Fibroblast of skin of left biceps (primary cell): Measurements from ENCODE around the gene SMARCD2.
A peak's percentile ranks its signal among the peaks of the same experiment; 100 is the strongest.

ENCODE experiments used
- DNase-seq, 2 experiments: peaks; one replicate each; pipeline ENCODE4 v3.0.0-alpha.2; 2013; ENCODE audit warnings: low read depth in 2 of 2

SMARCD2 gene

DNA sequence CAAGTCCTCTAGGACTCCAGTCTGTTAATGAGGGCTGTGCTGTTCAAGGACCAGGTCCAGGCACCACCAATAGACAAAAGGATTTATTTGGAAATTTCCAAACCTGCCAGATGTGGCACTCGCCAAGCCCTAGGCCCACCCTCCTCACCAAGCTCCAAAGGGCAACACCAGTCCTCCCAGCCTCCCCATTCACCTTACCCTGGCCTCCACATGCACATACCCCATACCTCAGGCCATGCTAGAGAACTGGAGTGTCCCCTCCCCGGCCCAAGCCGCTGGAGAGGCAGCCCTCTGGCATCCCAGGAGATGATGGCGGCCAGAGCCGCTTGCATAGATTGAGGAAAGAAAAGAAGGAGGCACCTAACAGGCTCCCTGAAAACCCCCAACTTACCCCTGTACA, 10.5 kb downstream of the SMARCD2 start:
- DNase-seq: no peak

DNA sequence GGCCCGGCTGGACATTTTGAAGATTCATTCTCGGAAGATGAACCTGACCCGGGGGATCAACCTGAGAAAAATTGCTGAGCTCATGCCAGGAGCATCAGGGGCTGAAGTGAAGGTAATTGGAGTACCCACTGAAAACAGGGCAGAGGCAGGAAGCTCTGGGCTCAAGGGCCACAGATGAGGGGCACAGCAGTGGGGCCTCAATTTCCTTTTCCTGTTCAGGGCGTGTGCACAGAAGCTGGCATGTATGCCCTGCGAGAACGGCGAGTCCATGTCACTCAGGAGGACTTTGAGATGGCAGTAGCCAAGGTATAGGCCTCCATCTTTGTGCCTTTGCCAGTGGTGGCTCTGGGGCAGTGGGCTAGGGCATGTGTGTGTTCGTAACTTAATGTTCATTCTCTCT, 11.0 kb downstream of the SMARCD2 start:
- DNase-seq: no peak

DNA sequence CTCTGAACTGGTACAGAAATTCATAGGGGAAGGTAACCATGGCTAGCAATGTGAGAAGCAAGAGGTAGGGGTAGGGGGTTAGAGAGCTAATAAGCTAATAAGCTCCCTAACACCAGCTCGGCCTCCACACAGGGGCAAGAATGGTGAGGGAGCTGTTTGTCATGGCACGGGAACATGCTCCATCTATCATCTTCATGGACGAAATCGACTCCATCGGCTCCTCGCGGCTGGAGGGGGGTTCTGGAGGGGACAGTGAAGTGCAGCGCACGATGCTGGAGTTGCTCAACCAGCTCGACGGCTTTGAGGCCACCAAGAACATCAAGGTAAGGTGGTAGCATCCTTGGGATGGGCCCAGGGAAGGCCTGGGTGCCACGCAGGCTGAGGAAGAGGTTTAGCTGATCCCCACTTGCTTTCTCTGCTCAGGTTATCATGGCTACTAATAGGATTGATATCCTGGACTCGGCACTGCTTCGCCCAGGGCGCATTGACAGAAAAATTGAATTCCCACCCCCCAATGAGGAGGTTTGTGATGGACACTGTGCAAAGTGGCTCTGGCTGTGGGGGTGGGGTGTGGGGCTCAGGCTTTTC, 11.5 kb downstream of the SMARCD2 start:
- no peak for DNase-seq

DNA sequence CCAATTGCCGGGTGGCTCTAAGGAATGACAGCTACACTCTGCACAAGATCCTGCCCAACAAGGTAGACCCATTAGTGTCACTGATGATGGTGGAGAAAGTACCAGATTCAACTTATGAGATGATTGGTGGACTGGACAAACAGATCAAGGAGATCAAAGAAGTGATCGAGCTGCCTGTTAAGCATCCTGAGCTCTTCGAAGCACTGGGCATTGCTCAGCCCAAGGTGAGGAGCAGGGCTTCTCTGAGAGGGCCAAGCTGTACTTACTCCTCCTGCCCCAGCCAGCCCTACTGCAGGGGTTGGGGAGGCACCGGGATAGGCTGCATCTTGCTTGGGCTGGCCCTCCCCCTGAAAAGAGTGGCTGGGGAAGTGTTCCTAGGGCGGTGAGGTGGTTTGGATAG, 12.2 kb downstream of the SMARCD2 start:
- no peak for DNase-seq

DNA sequence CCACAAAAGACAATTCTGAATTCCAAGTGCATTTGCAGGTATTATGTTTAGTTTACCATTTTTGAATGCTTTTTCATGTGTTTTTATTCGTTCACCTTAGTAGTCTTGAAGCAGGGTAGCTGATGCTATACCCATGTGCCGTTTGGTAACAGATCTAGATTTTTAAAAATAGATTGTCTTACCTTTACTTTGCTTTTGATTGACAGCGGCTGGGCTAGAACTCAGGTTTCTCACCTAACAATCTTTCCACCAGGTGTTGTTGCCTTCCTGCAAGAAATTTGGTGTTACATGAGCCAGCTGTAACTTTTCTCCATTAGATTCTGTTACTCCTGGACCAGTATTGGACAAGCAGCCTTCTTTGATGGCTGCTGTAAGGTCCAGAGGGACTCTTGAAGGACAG, 13.5 kb downstream of the SMARCD2 start:
- DNase-seq: no peak

DNA sequence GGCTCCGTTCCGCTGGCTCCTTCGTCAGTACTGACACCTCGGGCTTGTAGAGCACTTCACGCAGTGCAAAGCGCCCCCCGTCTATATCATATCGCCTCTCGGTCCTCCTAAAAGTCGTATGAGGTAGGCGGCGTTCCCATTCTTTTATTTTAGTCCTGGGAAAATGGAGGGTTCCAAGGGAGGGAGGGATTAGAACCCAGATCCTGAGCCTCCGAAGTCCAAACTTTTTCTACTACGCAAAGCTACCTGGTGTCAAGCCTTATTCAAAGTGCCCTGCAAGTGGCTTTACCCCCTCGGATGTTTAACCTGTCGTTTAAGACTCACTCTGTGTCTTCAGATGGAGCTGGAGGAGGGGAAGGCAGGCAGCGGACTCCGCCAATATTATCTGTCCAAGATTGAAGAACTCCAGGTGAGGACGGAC, 14.7 kb downstream of the SMARCD2 start:
- no peak for DNase-seq

DNA sequence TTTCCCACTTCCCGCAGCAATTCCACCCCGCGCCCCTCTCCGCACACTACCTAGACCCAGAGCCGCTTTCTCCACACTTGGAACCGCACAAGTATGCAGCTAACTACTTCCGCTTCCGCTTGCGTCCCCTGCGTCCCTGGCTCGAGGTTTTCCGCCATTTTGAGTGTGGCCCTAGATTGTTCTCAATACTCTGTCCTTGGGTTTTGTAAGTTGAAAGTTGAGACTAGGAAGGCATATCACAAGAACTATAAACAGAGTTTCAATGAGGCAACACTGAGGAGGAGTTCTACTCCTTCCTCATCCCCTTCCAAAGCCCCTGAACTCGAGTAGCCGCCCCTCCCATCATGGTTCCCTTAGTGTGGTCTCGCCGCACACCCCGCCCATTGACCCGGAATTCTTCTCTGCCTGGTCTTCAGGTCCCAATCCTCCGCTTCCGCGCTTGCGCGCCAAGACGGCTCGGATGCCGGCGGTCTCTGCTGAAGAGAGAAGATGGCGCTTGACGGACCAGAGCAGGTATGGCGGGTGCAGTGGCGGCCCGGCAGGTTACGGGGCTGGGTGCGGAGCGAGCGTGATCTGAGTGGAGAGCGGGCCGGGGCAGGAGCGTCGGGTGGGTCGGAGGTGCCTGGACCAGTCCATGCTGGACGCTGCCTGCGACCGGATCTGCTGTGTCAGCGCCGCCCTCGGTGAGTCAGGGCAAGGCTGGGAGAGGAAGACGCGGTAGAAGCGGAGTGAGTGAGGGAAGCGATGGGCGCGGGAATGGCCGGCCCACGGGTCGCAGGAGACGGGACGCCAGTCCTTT, 15.3 kb downstream of the SMARCD2 start, which contains the start of the genes FTSJ3 and PSMC5:
Gene FTSJ3, minus strand, starts transcription at position 662 of the 799 bp plus-strand sequence. CDS start 761 bp downstream, outside the sequence.
Gene PSMC5, plus strand, starts transcription at position 430 of the 799 bp plus-strand sequence. Its CDS starts 60 bp downstream, at position 490.
- peak; percentile 80 to 83 for DNase-seq

DNA sequence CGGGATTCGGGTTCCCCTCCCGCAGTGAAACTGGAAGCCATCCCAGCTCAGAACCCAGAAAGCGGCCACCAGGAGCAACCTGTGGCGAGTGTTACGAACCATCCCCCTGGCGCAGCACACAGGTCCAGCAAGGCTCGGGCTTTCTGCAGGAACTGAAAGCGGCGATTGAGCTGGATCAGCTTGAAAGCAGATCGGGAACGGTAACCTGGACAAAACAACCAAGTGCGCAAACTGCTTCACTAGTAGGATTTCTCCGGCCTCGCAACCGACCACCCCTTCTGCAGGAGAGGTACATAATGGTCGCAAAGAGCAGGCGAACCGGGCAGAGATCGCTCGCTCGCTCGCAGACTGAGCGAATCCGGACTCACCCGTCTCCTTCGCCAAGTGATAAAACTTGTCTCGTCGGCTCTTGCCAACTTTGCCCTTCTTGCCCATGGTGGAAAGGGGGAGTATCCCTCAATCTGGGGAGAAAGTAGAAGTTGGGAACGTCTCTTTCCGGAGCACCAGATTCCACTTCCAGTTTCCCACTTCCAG, 15.9 kb downstream of the SMARCD2 start:
- DNase-seq: no peak

DNA sequence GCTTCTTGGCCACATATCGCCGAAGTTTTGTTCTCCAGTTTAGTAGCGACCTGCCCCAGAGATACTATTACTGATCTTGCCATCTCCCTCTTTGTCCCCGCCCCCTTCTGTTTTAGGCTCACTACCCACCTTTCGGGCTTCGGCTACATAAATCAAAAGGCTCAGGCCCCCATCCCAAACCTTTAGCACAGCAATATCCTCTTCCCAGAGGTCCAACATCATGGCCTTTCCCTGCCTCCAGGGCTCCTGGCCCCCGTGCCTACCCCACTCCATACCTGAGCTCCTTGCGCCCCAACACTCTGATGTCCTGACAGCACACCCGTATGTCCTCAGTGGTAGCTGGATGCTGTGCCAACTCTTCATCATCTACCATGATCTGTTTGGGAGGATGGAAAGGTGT, 18.1 kb downstream of the SMARCD2 start:
- DNase-seq: no peak

DNA sequence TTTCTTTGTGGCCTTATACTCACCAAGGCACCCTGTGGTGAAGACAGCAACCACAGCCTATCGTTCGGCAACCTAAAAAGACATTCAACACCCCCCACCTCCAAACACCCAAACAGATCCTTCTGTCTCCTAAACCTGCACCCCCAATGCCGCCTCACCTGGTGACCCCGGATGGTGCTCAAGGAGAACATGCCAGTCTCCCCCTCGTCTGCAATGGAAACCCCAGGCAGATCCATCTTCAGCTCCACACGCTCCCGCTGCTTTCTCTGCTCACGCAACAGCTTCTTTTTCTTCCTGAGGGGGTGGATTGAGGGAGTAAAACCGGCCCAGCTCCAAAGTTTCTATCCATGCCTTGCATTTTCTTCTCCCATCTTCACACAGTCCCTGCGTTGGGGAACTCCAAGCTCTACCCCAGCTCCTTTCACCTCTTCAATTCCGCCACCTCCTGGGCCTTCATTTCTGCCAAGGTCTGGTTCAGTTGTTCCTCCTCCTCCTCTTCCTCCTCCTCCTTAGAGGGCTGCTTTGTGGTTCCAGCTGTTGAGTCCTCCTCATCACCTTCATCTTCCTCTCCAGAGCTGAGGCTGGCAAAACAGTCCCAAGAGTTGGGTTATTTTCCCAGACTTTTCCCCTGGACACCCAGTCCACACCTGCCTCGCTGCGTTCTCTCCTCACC, 18.7 kb downstream of the SMARCD2 start:
- DNase-seq: no peak

DNA sequence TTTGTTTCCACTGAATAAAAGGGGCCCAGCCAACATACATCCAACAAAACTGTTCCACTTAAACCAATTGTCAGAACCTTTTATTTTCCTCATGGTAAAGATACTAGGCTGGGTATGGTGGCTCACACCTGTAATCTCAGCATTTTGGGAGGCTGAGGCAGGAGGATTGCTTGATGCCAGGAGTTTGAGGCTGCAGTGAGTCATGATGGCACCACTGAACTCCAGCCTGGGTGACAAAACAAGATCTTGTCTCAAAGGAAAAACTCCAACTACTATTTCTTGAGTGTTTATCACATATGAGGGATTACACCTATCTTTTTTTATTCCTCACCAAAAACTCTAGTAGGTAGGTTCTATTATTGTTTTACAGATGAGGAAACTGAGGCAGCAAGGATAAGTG, 19.9 kb downstream of the SMARCD2 start:
- no peak for DNase-seq

DNA sequence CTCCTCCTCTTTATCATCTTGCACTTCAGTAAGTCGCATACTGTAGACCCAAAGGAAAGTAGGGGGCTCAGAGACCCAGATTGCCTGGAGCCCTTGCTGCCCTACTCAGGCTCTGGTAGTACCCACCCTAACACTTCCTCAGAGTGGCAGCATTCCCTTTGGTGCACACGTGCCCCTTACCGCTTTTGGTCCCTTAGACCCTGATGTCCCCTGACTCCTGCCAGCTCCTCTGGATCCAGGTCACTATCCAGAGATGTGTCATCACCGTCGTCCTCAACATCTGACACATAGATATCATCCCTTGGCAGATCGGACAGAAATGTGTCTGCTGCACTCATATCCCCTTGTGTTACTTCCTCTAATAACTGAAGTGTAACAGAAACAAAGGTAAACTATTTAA, 20.7 kb downstream of the SMARCD2 start:
- DNase-seq: no peak

DNA sequence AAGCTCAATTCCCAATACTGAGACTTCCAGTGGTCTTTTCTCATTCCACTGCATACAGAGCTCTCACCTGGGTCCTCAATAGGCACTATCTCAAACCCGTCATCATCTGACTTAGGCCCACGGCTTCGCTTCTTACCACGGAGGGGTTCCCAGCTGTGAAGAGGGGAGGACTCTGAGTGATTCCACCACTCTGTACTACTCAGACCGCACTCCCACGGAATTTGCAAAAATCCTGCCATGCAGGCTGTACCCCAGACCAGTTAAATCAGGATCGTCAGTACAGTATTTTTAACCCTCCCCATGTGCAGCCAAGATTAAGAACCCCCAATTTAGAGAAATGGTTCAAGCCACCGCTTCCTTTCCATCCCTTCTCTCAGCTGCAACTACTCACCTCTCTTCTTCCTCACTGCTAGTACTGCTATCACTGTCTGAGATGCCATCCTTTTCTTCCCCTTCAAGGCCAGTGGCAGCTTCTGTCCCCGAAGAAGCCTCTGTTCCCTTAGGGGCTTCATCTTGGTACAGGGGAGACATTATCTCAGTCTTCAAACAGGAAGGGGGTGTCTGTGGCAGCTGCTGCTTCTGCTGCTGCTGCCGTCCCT, 21.4 kb downstream of the SMARCD2 start:
- DNase-seq: no peak

DNA sequence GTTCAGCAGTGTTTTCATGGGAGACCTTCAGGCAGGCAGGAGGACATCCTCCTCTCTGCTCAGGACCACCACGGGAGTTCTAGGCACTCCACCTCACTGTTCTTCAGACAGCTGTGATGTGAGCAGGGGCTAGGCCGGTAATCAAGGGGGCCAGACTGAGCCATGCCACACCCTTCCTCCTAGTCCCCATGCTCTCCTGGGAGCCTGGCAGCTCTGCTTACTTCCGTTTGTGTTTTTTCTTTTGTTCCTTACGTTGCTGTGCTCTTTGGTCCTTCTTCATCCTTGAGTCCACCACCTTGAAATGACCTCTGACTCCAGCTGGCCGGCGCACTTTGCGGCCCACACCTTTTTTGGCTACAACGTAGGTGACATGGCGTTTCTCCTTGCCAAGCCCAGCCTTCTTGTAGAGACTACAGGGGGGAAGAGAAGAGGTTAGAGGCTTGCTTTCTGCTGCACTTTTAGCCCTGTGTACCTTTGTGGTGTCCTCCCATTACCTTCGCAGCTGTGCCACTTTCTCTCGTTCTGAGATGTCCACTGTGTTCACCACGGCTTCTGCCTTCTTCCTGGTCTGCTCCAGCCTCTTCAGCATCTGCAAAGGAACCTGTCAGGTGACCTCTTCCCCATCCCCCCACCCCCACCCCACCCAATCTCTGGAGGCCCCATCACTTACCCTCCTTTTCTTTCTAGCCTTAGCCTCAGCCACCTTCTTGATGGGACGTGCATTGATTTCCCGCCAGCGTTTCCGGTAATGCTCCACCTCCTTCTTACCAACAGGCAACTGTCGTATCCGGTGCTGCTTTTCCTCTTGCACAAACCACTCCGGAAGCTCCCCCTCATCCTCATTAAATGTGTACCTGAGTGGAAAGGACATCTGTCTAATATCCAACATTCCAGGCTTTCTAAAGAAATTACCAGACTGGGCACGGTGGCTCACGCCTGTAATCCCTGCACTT, 22.6 kb downstream of the SMARCD2 start:
- no peak for DNase-seq

DNA sequence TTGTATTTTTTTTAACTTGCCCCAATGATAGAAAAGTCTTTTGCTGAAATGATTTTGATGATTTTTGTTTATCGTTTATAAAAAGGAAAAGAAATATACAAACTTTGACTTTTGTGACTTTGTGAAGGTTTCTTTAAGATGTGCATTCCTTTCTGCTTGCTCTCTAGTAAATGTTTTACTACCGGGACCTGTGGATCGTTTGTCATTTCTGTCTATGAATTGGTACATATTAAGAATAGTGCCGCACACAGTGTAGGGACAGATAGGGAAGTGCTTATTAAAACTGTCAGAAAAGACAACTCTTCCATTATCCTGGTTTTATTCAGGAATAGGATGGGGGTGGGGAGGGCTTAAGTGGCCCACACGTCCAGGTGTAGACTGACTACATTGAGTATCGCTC, 23.4 kb downstream of the SMARCD2 start:
- DNase-seq: no peak

DNA sequence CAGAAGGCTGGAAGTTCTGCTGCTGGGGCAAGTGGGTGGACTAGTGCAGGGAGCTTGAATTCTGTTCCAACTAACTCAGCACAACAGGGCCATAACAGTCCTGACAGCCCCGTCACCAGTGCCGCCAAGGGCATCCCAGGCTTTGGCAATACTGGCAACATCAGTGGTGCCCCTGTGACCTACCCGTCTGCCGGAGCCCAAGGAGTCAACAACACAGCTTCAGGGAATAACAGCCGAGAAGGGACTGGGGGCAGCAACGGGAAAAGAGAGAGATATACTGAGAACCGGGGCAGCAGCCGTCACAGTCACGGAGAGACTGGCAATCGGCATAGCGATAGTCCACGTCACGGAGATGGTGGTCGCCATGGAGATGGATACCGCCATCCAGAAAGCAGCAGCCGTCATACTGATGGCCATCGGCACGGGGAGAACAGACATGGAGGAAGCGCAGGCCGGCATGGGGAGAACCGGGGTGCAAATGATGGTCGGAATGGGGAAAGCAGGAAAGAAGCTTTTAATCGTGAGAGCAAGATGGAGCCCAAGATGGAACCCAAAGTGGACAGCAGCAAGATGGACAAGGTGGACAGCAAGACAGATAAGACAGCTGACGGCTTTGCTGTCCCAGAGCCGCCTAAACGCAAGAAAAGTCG, 24.6 kb downstream of the SMARCD2 start:
- no peak for DNase-seq

DNA sequence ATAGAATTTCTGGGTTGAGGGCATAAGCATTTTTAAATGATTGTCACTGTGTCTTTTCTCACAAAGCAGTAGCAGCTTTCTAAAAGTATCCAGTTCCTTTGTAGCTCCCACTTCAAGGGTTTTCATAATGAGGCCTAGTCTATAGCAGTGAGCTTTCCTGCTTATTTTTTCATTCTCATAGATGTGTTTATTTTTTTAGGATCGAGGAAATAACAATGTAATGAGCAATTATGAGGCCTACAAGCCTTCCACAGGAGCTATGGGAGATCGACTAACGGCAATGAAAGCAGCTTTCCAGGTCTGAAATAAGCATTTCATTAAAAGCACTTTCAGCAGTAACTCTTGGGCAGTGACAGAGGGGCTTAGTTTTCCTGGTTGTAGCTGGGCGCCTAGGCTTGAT, 25.8 kb downstream of the SMARCD2 start:
- DNase-seq: no peak

DNA sequence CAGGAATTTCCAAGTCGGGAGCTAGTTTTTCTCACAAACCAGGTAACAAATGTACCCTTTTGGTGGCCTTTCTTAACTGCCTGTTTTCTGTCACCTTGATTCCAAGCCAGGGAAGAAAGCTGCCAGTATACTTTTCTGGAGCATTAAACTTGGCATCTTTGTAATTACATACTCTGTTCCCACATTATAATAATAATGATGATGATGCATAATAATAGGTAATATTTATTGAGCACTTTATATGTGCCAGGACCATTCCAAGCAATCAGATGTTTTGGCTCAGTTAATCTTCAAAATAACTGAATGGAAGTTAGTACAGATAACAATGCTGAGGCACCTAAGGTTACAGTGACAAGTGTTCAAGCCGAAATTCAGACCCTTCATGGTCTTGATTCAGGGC, 26.4 kb downstream of the SMARCD2 start:
- DNase-seq: no peak

DNA sequence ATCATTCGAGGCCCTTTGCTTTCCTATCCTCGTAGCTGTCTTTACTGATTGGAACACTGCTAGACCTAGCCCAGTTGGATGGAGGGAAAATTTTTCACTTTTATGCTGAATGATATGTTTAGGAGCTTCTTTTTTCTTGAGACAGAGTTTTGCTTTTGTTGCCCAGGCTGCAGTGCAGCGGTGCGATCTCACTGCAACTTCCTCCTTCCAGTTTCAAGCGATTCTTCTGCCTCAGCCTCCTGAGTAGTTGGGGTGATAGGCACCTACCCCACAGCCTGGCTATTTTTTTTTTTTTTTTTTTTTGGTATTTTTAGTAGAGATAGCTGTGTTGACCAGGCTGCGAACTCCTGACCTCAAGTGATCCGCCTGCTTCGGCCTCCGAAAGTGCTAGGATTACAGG, 32.5 kb downstream of the SMARCD2 start:
- DNase-seq: no peak

DNA sequence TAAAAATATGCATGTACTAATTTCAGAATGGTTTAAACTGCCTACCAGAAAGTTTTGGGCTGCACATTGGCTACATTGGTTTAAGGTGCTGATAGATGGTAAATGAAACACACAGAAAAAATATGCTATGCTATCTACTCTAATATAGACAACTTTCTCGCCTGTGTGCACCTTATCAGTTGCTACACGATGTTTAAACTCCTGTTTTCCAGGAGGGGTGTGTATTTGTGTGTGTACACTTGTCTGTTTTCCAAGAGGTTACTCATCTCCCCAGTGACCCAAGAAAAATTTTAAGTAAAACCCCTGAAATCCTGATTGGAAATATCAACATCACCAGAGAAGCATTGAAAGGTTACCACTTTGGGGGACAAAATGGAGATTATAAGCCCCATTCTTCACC, 36.9 kb downstream of the SMARCD2 start:
- DNase-seq: no peak
